ENCODE data around the gene LSM12.

DNA sequence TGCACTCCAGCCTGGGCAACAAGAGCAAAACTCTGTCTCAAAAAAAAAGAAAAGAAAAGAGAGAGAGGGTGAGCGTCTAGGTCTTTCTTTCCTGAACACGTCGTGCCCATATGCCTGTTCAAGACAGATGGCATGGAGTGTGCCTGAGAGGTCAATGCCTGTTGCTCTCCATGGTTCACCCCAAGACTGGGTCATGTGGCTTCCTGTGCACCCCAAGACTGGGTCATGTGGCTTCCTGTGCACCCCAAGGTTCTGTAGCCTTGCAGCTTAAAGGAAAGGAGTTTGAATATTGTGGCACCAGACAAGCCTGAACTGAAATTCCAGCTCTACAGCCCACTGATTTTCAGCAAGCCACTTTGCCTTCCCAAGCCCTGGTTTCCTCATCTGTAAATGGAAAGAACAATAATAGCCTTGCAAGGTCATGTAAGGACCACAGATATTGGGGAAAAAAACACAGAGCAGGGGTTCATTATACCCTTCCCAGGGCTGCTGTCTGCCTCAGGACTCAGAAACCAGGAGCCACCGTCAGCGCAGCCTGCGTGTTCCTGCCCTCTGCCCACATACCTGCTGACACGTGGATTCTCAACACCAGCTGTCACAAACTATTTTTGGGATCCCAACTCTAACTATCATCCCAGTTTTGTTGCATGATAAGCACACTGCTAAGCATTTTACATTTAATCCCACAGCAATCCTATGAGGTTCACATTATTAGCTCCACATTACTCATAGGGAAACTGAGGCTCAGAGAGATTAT lies 80.1 kb downstream of the LSM12 start:
- no peak for TF ChIP-seq CTCF (IDR thresholded peaks at IDR 0.05)
- TF ChIP-seq EZH2 (IDR thresholded peaks at IDR 0.05): no peak

Data from neural progenitor cell (in vitro differentiated cells).